D341Med (cell line): ENCODE measurements around the gene RASGRP1.
"Not testable (repeated sequence)": the region's sequence is repeated elsewhere in the genome, so short reads cannot be mapped to it uniquely, and the experiment has no call there.

Experiments
- DNase-seq: peaks from one replicate; pipeline ENCODE4 v3.0.0; 2012; ENCODE audit warnings: low spot score

The RASGRP1 gene

GRCh38 chr15:38564557-38565286, at the start of gene RASGRP1:
RASGRP1 (minus strand) TSS chr15:38564814; CDS start chr15:38564628, 186 bp downstream.
- DNase-seq, result peak; percentile 85

- DNase-seq, result no peak
Measured at GRCh38 chr15:38613085-38613484, 48.5 kb upstream of the RASGRP1 start.

- no peak for DNase-seq
Measured at GRCh38 chr15:38612159-38612863, 47.7 kb upstream of the RASGRP1 start.

- DNase-seq, result no peak
Measured at GRCh38 chr15:38611228-38611627, 46.6 kb upstream of the RASGRP1 start.

GRCh38 chr15:38610748-38611147, 46.1 kb upstream of the RASGRP1 start:
- no peak for DNase-seq

- DNase-seq, result no peak
Measured at GRCh38 chr15:38609097-38609738, 44.6 kb upstream of the RASGRP1 start.

- no peak for DNase-seq
Measured at GRCh38 chr15:38608682-38609081, 44.1 kb upstream of the RASGRP1 start.

GRCh38 chr15:38605744-38606143, 41.1 kb upstream of the RASGRP1 start:
- DNase-seq, result no peak

GRCh38 chr15:38603672-38604071, 39.1 kb upstream of the RASGRP1 start:
- no peak for DNase-seq

- DNase-seq, result no peak
Measured at GRCh38 chr15:38602910-38603670, 38.5 kb upstream of the RASGRP1 start.

- no peak for DNase-seq
Measured at GRCh38 chr15:38600236-38600635, 35.6 kb upstream of the RASGRP1 start.

GRCh38 chr15:38598749-38599148, 34.1 kb upstream of the RASGRP1 start:
- DNase-seq, result no peak

- no peak for DNase-seq
Measured at GRCh38 chr15:38597219-38597800, 32.7 kb upstream of the RASGRP1 start.

GRCh38 chr15:38593524-38593923, 28.9 kb upstream of the RASGRP1 start:
- no peak for DNase-seq

- no peak for DNase-seq
Measured at GRCh38 chr15:38589502-38589901, 24.9 kb upstream of the RASGRP1 start.

- DNase-seq, result no peak
Measured at GRCh38 chr15:38588672-38589071, 24.1 kb upstream of the RASGRP1 start.

- DNase-seq, result no peak
Measured at GRCh38 chr15:38587214-38587613, 22.6 kb upstream of the RASGRP1 start.

- not testable (repeated sequence) for DNase-seq
Measured at GRCh38 chr15:38586005-38586404, 21.4 kb upstream of the RASGRP1 start.

- DNase-seq, result no peak
Measured at GRCh38 chr15:38578626-38579025, 14.0 kb upstream of the RASGRP1 start.

- DNase-seq, result no peak
Measured at GRCh38 chr15:38577424-38577987, 12.9 kb upstream of the RASGRP1 start.

GRCh38 chr15:38576837-38577236, 12.2 kb upstream of the RASGRP1 start:
- DNase-seq, result no peak

- no peak for DNase-seq
Measured at GRCh38 chr15:38576261-38576660, 11.6 kb upstream of the RASGRP1 start.
